Thyroid gland (tissue), 4 donors: Measurements from ENCODE around the gene GRIPAP1.

Experiments
- POLR2A ChIP-seq, 2 donors: fragments of 450-650 bp; IDR thresholded peaks; one replicate each; pipeline ENCODE4 v1.6.1; 2017; ENCODE audit warnings: antibody characterized with exemption in 2 of 2, mild to moderate bottlenecking in 2 of 2, moderate library complexity in 1 of 2
- TF ChIP-seq, protein P1 (sequence below), 6 experiments: fragments of 200-600 bp in 3 of 6; fragments of 450-650 bp in 3 of 6; sonication (generic) in 3 of 6; IDR thresholded peaks; one replicate each; pipeline ENCODE4 v1.5.1; 2016 to 2019; ENCODE audit warnings: antibody characterized with exemption in 6 of 6, mild to moderate bottlenecking in 2 of 6, inconsistent platforms in 1 of 6, moderate library complexity in 1 of 6

GRCh38 chrX:48981178-48981577 is 20.9 kb downstream of the GRIPAP1 start:
- TF ChIP-seq, protein P1, sequence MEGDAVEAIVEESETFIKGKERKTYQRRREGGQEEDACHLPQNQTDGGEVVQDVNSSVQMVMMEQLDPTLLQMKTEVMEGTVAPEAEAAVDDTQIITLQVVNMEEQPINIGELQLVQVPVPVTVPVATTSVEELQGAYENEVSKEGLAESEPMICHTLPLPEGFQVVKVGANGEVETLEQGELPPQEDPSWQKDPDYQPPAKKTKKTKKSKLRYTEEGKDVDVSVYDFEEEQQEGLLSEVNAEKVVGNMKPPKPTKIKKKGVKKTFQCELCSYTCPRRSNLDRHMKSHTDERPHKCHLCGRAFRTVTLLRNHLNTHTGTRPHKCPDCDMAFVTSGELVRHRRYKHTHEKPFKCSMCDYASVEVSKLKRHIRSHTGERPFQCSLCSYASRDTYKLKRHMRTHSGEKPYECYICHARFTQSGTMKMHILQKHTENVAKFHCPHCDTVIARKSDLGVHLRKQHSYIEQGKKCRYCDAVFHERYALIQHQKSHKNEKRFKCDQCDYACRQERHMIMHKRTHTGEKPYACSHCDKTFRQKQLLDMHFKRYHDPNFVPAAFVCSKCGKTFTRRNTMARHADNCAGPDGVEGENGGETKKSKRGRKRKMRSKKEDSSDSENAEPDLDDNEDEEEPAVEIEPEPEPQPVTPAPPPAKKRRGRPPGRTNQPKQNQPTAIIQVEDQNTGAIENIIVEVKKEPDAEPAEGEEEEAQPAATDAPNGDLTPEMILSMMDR (IDR thresholded peaks at IDR 0.05), result no peak
- no peak for TF ChIP-seq POLR2A (IDR thresholded peaks at IDR 0.05)
